Endodermal cell (in vitro differentiated cells): ENCODE measurements around the gene DGKZ. TPM values are rescaled to one million over a fixed set of nuclear protein-coding genes. Genes with fewer than 3 reads are reported as not detected.
A peak's percentile ranks its signal among the peaks of the same experiment; 100 is the strongest.

ENCODE experiments used
- DNase-seq: peaks from one replicate; pipeline ENCODE4 v3.0.0-alpha.2; 2017
- H3K27ac ChIP-seq: 2 replicates; pipeline ENCODE4 v1.5.1; 2013; ENCODE audit warnings: mild to moderate bottlenecking, low read depth, low read length, moderate library complexity
- H3K27me3 ChIP-seq: 2 replicates; pipeline ENCODE4 v1.6.1; 2013; ENCODE audit warnings: mild to moderate bottlenecking, low read length, moderate library complexity; ENCODE audit not compliant: insufficient read depth, control insufficient read depth, poor library complexity, severe bottlenecking
- H3K36me3 ChIP-seq: 2 replicates; pipeline ENCODE4 v1.7.0; 2013; ENCODE audit warnings: mild to moderate bottlenecking, low read length, moderate library complexity; ENCODE audit not compliant: control insufficient read depth, insufficient read depth
- H3K4me1 ChIP-seq: one replicate; pipeline ENCODE4 v1.7.0; 2013; ENCODE audit warnings: low read length; ENCODE audit not compliant: control insufficient read depth, insufficient read depth
- H3K4me3 ChIP-seq: 2 replicates; pipeline ENCODE4 v1.5.1; 2013; ENCODE audit warnings: mild to moderate bottlenecking, low read length, moderate library complexity
- H3K9ac ChIP-seq: 2 replicates; pipeline ENCODE4 v1.6.1; 2013; ENCODE audit warnings: mild to moderate bottlenecking, low read length, moderate library complexity; ENCODE audit not compliant: poor library complexity, severe bottlenecking; ENCODE audit errors: extremely low read depth
- H3K9me3 ChIP-seq: 2 replicates; pipeline ENCODE4 v1.6.1; 2013; ENCODE audit warnings: mild to moderate bottlenecking, low read length, moderate library complexity; ENCODE audit not compliant: control insufficient read depth
- H3K27ac Mint-ChIP-seq: 2 replicates; pipeline ENCODE4 v1.8.0; 2020; ENCODE audit warnings: mixed read lengths
- H3K27me3 Mint-ChIP-seq: 2 replicates; pipeline ENCODE4 v1.8.0; 2021; ENCODE audit warnings: mild to moderate bottlenecking, mixed read lengths; ENCODE audit not compliant: insufficient read depth
- H3K36me3 Mint-ChIP-seq: 2 replicates; pipeline ENCODE4 v1.8.0; 2020; ENCODE audit warnings: low read depth, mixed read lengths
- H3K4me1 Mint-ChIP-seq: 2 replicates; pipeline ENCODE4 v1.8.0; 2020; ENCODE audit warnings: mixed read lengths
- H3K4me3 Mint-ChIP-seq: 2 replicates; pipeline ENCODE4 v1.8.0; 2020; ENCODE audit warnings: mild to moderate bottlenecking, moderate library complexity, mixed read lengths
- H3K9me3 Mint-ChIP-seq: 2 replicates; pipeline ENCODE4 v1.8.0; 2020; ENCODE audit warnings: mild to moderate bottlenecking, mixed read lengths
- CTCF ChIP-seq: fragments of 200-600 bp; sonication (generic); conservative IDR thresholded peaks from 2 replicates; pipeline ENCODE4 v1.5.0; 2021; ENCODE audit warnings: antibody characterized with exemption, mild to moderate bottlenecking
- WGBS, 2 experiments: methylation state at CpG; one replicate each; pipeline versions ENCODE4 v1.1.5 to v1.1.7; 2013; ENCODE audit warnings: missing lambda C conversion rate in 2 of 2, mixed read lengths in 1 of 2; ENCODE audit not compliant: insufficient coverage in 1 of 2, insufficient read length in 1 of 2; 5-methylcytosine and 5-hydroxymethylcytosine counted together
- total RNA-seq, 2 donors: library from RNA; stranded (reverse); fragmentation: NEBNext Ultra II Directional in 1 of 2; extraction: Animal tissue kit (Norgen Biotek cat#: 25700) in 1 of 2; gene quantifications; 2 replicates in 1 of 2; 3 replicates in 1 of 2; pipeline ENCODE4 v1.2.1, GENCODE V29; 2021

The DGKZ gene
- total RNA-seq, 2 donors from 2014 or later = 49.6 to 57.3 TPM

- Histone ChIP-seq H3K9me3 (no peaks in the 10 kb centered on the region), H3K4me3 (peak overlapping the region; percentile 73), H3K9ac (no peak overlapping the region), H3K27ac (no peak overlapping the region), H3K36me3 (no peaks in the 10 kb centered on the region), H3K4me1 (peaks cover 18% of the 10 kb centered on the region), H3K27me3 (peaks cover 73% of the 10 kb centered on the region)
- peak; percentile 97 for TF ChIP-seq CTCF
- Mint-ChIP-seq H3K4me1 (peaks cover 25% of the 10 kb centered on the region), H3K27me3 (peaks cover 77% of the 10 kb centered on the region), H3K9me3 (no peaks in the 10 kb centered on the region), H3K27ac (no peak overlapping the region), H3K36me3 (no peaks in the 10 kb centered on the region), H3K4me3 (peak overlapping the region; percentile 46)
- peak; percentile 95 for DNase-seq
- 4 to 5% methylated on average over 49 to 80 of the region's 80 CpGs for WGBS, 2 experiments
Observed at GRCh38 chr11:46389450-46390330, 42.4 kb downstream of the DGKZ start.

GRCh38 chr11:46390331-46391171 is 43.3 kb downstream of the DGKZ start:
- Histone ChIP-seq H3K4me1 (peaks cover 18% of the 10 kb centered on the region), H3K9ac (no peak overlapping the region), H3K9me3 (no peaks in the 10 kb centered on the region), H3K36me3 (peaks cover 2% of the 10 kb centered on the region), H3K27me3 (peaks cover 64% of the 10 kb centered on the region), H3K4me3 (peak overlapping the region; percentile 73), H3K27ac (no peak overlapping the region)
- WGBS, 2 experiments = 13 to 15% methylated on average over 18 to 49 of the region's 49 CpGs
- H3K27me3 Mint-ChIP-seq = peaks cover 72% of the 10 kb centered on the region
- H3K27ac Mint-ChIP-seq = no peak overlapping the region
- peak; percentile 66 for DNase-seq
- peaks cover 3% of the 10 kb centered on the region for H3K36me3 Mint-ChIP-seq
- peak overlapping the region; percentile 46 for H3K4me3 Mint-ChIP-seq
- no peaks in the 10 kb centered on the region for H3K9me3 Mint-ChIP-seq
- peaks cover 25% of the 10 kb centered on the region for H3K4me1 Mint-ChIP-seq
- no peak for TF ChIP-seq CTCF

DNA sequence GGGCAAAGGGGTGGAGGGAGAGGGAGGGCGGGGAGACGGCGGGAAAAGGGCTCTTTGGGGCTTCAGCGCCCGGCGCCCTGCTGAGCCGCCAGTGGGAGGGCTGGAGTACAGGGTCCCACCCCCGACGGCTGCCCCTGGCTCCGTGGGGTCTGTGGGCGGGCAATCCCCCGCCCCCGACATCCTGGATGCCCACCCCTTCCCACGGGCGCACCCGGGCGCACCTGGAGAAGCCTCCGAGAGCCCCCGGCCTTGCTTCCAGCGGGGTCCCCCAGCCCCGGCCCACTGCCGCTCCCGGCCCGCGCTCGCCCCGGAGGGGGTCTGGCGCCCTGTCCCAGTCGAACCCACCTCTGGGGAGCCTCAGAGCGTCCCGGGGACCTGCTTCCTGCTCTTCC is 43.9 kb downstream of the DGKZ start:
- Histone ChIP-seq H3K36me3 (peaks cover 8% of the 10 kb centered on the region), H3K4me1 (peaks cover 18% of the 10 kb centered on the region), H3K27me3 (peaks cover 58% of the 10 kb centered on the region), H3K9me3 (no peaks in the 10 kb centered on the region), H3K27ac (no peak overlapping the region), H3K4me3 (no peak overlapping the region), H3K9ac (no peak overlapping the region)
- H3K4me1 Mint-ChIP-seq = peaks cover 25% of the 10 kb centered on the region
- peaks cover 5% of the 10 kb centered on the region for H3K36me3 Mint-ChIP-seq
- no peak for TF ChIP-seq CTCF
- H3K4me3 Mint-ChIP-seq = peak overlapping the region; percentile 46
- WGBS, 2 experiments = 5% methylated on average over 8 to 31 of the region's 31 CpGs
- H3K27ac Mint-ChIP-seq = no peak overlapping the region
- no peaks in the 10 kb centered on the region for H3K9me3 Mint-ChIP-seq
- H3K27me3 Mint-ChIP-seq = peaks cover 66% of the 10 kb centered on the region
- DNase-seq = no peak
